Body of pancreas (tissue), 4 donors: Measurements from ENCODE around the gene RP2. TPM values are rescaled to one million over a fixed set of nuclear protein-coding genes. Genes with fewer than 3 reads are reported as not detected.

ENCODE experiments used
- ATAC-seq: fragments of 150-250 bp; one replicate; pipeline ENCODE4 v1.9.1; 2016
- DNase-seq, 4 donors: peaks; one replicate each; pipeline ENCODE4 v3.0.0-alpha.2; 2019
- H3K27ac ChIP-seq, 4 donors: fragments of 200-600 bp; sonication (generic); 1 replicate in 3 of 4; 2 replicates in 1 of 4; pipeline versions ENCODE4 v1.5.1 to v1.6.1; 2016 to 2019; ENCODE audit warnings: mild to moderate bottlenecking in 1 of 4, mixed read lengths in 1 of 4, moderate library complexity in 1 of 4
- H3K27me3 ChIP-seq, 2 donors: fragments of 200-600 bp; sonication (generic); one replicate each; pipeline ENCODE4 v1.6.0; 2016; ENCODE audit warnings: mild to moderate bottlenecking in 1 of 2
- H3K36me3 ChIP-seq, 2 donors: fragments of 200-600 bp; sonication (generic); replicated peaks in 1 of 2; 2 replicates each; pipeline ENCODE4 v1.5.1; 2016; ENCODE audit warnings: low read depth in 2 of 2; ENCODE audit not compliant: insufficient read depth in 1 of 2
- H3K4me1 ChIP-seq: fragments of 200-600 bp; sonication (generic); one replicate; pipeline ENCODE4 v1.6.0; 2016
- H3K4me3 ChIP-seq, 2 donors: fragments of 200-600 bp; sonication (generic); 1 replicate in 1 of 2; 2 replicates in 1 of 2; pipeline ENCODE4 v1.5.1; 2016 to 2019
- H3K9me3 ChIP-seq, 3 donors: fragments of 200-600 bp; sonication (generic); 1 replicate in 2 of 3; 2 replicates in 1 of 3; pipeline ENCODE4 v1.5.1; 2016
- CTCF ChIP-seq, 7 experiments: fragments of 450-650 bp in 4 of 7; fragments of 200-600 bp in 3 of 7; sonication (generic) in 3 of 7; IDR thresholded peaks; one replicate each; pipeline ENCODE4 v1.5.1; 2016 to 2019; ENCODE audit warnings: antibody characterized with exemption in 7 of 7
- POLR2A ChIP-seq, 3 donors: fragments of 450-650 bp; IDR thresholded peaks; one replicate each; pipeline ENCODE4 v1.6.1; 2016; ENCODE audit warnings: antibody characterized with exemption in 3 of 3, mild to moderate bottlenecking in 2 of 3
- WGBS, 2 donors: methylation state at CpG; one replicate each; pipeline ENCODE4 v1.1.5; 2017; 5-methylcytosine and 5-hydroxymethylcytosine counted together
- intact Hi-C: fragments of 100-400 bp; cut with DNase I; formaldehyde crosslinking; loops from one replicate; pipeline ENCODE4 v1.15.1; 2023
- total RNA-seq, 2 donors: library from RNA; depleted of rRNA; stranded (reverse); fragments of >200 nt; gene quantifications; one replicate each; pipeline ENCODE4 v1.1.0, GENCODE V29; 2016

Gene RP2
- total RNA-seq, 2 donors from 2014 or later: 0.99 to 5.7 TPM

GRCh38 chrX:46793386-46794143, 43.3 kb upstream of the RP2 start:
- intact Hi-C loops: no loop called here
- H3K4me3 ChIP-seq: no peak overlapping the region
- H3K27me3 ChIP-seq: no peaks in the 10 kb centered on the region
- WGBS, 2 donors: 76 to 79% methylated on average over 4 to 6 of the region's 6 CpGs
- TF ChIP-seq CTCF (IDR thresholded peaks at IDR 0.05) (no peak), POLR2A (IDR thresholded peaks at IDR 0.05) (no peak)
- ATAC-seq: no peak
- peaks cover 8% of the 10 kb centered on the region for H3K4me1 ChIP-seq
- H3K27ac ChIP-seq: peak overlapping the region in 2 of 4 donors; percentile 2 to 80
- H3K9me3 ChIP-seq: no peaks in the 10 kb centered on the region
- no peak for DNase-seq
- no peaks in the 10 kb centered on the region for H3K36me3 ChIP-seq

- H3K9me3 ChIP-seq: no peaks in the 10 kb centered on the region
- no peak overlapping the region for H3K4me3 ChIP-seq
- ATAC-seq (peak; percentile 74), DNase-seq (peak; percentile 79 to 85 (median 79))
- peaks cover 7% of the 10 kb centered on the region for H3K4me1 ChIP-seq
- H3K36me3 ChIP-seq: no peaks in the 10 kb centered on the region
- WGBS, 2 donors: 19 to 41% methylated on average over 5 to 8 of the region's 8 CpGs
- no peaks in the 10 kb centered on the region for H3K27me3 ChIP-seq
- no peak overlapping the region for H3K27ac ChIP-seq
- intact Hi-C loops: no loop called here
- TF ChIP-seq CTCF (IDR thresholded peaks at IDR 0.05) (peak; percentile 60 to 74 (median 63)), POLR2A (IDR thresholded peaks at IDR 0.05) (no peak)
These were observed 40.2 kb upstream of the RP2 start for GRCh38 chrX:46796574-46797191.

- Histone ChIP-seq H3K27ac (no peak overlapping the region), H3K4me3 (no peak overlapping the region), H3K36me3 (no peaks in the 10 kb centered on the region), H3K9me3 (no peaks in the 10 kb centered on the region), H3K27me3 (no peaks in the 10 kb centered on the region), H3K4me1 (no peaks in the 10 kb centered on the region)
- ATAC-seq: no peak
- WGBS, 2 donors: 34% methylated on average over 3 of the region's 3 CpGs; no CpG with 5 or more reads in 1 of the 2 donors
- TF ChIP-seq CTCF (IDR thresholded peaks at IDR 0.05) (no peak), POLR2A (IDR thresholded peaks at IDR 0.05) (no peak)
- no peak for DNase-seq
- intact Hi-C loops: no loop called here
These were observed 33.7 kb upstream of the RP2 start for GRCh38 chrX:46803140-46803539.

GRCh38 chrX:46805270-46805669, 31.6 kb upstream of the RP2 start:
- Histone ChIP-seq H3K4me3 (no peak overlapping the region), H3K27ac (no peak overlapping the region), H3K27me3 (no peaks in the 10 kb centered on the region), H3K36me3 (no peaks in the 10 kb centered on the region), H3K4me1 (no peaks in the 10 kb centered on the region), H3K9me3 (no peaks in the 10 kb centered on the region)
- intact Hi-C loops: no loop called here
- ATAC-seq (no peak), DNase-seq (no peak)
- TF ChIP-seq POLR2A (IDR thresholded peaks at IDR 0.05): no peak
- TF ChIP-seq CTCF (IDR thresholded peaks at IDR 0.05): no peak
- 83 to 85% methylated on average over 2 of the region's 2 CpGs for WGBS, 2 donors
